NCI-H446 treated with DMSO at 0.1 percent for 48 hours (cell line): ENCODE measurements around the gene DRD3.

Source experiments
- DNase-seq: peaks from one replicate; lab custom pipeline; 2025; lab: John Stamatoyannopoulos, UW

The DRD3 gene

DNA sequence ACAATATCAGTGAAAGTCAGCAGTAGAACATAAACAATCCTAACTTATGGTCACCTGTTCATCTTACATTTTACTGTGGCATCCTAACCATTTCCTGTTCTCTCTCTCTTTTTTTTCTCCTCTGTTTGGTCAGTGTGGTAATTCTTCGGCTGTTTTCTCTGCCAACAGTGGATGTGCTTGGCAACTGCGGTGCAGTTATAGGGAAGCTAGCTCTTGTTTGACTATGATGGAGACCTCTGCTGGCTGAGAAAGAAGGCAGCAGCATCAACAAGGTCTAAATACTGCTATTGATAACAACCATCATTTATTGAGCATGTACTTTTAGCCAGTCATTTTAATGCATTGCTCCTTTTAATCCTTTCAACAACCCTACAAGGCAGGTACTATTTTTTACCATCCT is 723 bp upstream of the DRD3 start:
- peak; percentile 29 for DNase-seq

- DNase-seq, result no peak
Measured at GRCh38 chr3:114176890-114177289, 2.0 kb downstream of the DRD3 start.

- no peak for DNase-seq
Measured at GRCh38 chr3:114176487-114176886, 2.4 kb downstream of the DRD3 start.

- DNase-seq, result no peak
Measured at GRCh38 chr3:114175204-114175987, 3.5 kb downstream of the DRD3 start.

DNA sequence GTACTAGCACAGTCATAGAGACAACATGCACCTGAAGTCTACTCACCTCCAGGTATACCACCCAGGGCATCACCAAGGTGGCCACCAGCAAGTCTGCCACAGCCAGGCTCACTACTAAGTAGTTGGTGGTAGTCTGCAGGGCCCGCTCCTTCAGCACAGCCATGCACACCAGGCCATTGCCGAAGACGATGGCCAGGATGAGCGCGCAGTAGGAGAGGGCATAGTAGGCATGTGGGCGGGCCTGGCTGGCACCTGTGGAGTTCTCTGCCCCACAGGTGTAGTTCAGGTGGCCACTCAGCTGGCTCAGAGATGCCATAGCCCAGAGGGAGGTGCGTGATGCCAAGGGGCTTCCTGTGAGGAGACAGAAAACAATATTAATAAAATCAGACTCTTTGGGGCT is 7.2 kb downstream of the DRD3 start:
- no peak for DNase-seq

- DNase-seq, result no peak
Measured at GRCh38 chr3:114168150-114168549, 10.7 kb downstream of the DRD3 start.

GRCh38 chr3:114157321-114157720 is 21.5 kb downstream of the DRD3 start:
- no peak for DNase-seq

- no peak for DNase-seq
Measured at GRCh38 chr3:114155370-114155821, 23.5 kb downstream of the DRD3 start.

- DNase-seq, result no peak
Measured at GRCh38 chr3:114154321-114154821, 24.5 kb downstream of the DRD3 start.

DNA sequence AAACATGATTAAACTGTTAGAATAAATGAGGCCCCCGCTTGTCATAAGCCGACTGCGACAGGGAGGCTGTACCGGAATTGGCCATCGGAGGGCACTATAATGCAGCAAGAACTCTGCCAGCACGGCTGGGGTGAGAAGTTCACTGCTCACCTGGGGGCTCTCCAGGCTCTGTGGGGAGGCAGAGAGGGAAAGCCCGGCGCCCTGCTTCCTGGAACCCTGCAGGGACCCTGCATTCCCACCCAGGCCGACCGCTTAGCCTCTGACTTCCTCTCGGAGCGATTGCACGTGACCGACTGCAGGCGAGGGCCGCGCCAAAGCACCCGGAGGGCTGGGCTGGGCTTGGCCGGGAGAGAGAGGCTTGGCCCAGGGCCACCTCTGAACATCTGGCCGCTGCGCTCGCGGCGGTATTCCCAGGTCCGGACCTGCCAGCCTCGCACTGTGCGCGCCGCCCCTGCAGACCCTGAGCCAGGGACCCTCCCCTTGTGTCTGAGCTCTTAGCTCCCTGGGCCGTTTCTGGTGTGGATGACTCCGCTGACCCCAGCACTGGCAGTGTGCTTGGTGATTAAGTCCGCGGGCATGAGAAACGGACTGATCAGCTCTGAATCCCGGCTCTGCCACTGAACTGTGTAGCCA is 26.2 kb downstream of the DRD3 start:
- peak; percentile 65 for DNase-seq

DNA sequence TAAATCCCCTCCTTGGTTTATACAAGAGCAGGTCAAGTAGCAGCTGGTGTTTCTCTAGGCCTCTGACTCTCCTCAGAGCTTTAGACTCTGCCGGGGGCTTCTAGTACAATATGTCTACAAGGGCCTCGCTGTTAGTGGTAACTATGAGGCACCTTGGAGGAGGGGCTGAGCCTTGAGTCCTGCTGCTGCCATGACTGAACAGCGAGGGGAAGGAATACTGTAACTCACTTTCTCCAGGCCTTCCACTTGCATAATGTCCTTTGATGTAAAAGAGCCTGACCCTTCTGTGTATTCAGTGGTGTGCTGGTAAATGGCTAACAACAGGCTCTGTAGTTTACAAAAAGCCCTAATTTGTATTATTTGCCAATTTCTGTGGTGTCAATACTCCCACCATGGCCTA is 27.8 kb downstream of the DRD3 start:
- no peak for DNase-seq

- no peak for DNase-seq
Measured at GRCh38 chr3:114147251-114147650, 31.6 kb downstream of the DRD3 start.

GRCh38 chr3:114144909-114145688 is 33.8 kb downstream of the DRD3 start:
- DNase-seq, result no peak

- no peak for DNase-seq
Measured at GRCh38 chr3:114143817-114144216, 35.0 kb downstream of the DRD3 start.

DNA sequence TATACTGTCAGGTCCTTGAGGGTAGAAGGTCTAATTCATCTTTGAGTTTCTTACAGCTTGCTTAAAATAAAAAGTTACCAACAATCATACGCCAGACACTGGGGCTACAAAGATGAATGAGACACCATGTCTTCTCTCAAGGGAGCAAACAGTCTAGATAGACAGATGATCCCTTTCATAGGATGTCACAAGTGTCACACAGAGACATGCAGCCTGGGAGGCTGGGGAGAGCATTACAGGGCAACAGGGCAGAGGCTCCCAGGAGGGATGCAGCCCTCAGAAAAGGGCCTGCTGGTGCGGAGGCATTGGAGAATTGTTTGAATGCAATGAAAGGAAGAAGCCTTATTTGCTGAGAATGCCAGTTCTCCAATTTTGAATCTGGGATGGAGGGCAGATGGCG is 39.0 kb downstream of the DRD3 start:
- DNase-seq, result no peak

- no peak for DNase-seq
Measured at GRCh38 chr3:114133947-114134346, 44.9 kb downstream of the DRD3 start.

DNA sequence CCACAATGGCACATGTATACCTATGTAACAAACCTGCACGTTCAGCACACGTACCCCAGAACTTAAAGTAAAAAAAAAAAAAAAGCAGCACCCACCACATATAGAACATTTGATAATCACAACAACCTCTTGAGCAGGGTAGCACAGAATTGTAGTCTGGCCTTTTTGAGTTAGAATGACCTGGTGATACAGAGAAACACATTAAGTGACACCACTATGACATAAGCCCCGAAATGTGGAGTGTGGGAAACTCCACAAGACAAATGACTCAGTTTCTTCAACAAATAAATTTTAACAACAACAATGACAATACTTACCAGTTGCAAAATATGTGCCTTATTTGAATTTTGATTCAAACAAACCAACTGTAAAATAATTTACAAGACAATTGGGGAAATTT is 46.4 kb downstream of the DRD3 start:
- DNase-seq, result no peak

DNA sequence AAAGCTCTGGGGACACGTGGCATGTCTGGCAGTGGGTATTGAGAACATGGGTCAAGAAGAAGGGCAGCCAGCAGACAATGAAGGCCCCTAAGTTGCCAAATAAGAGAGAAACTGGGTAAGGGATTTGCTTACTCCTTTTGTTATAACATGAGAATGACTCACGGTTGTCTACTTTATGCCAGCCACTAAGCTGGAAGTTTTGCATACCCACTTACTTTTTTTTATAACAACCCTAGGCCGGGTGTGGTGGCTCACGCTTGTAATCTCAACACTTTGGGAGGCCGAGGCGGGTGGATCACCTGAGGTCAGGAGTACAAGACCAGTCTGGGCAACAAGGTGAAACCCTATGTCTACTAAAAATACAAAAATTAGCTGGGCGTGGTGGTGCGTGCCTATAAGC is 50.0 kb downstream of the DRD3 start:
- no peak for DNase-seq

GRCh38 chr3:114128231-114128630 is 50.6 kb downstream of the DRD3 start:
- DNase-seq, result no peak

GRCh38 chr3:114127517-114127916 is 51.3 kb downstream of the DRD3 start:
- DNase-seq, result no peak

DNA sequence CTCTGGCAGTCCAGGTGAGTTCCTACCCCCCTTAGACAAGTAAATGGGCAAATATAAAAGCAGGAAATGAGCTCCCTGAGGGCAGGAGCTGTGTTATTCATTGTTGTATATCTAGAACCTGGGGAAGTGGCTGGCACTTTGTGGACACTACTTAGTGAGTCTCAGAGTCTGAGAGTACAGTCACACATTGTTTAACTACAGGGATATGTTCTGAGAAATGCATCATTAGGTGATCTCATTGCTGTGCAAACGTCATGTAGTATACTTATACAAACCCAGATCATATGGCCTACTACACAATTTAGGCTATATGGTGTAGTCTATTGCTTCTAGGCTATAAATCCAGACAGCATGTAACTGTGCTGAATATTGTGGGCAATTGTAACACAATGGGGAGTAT is 52.4 kb downstream of the DRD3 start:
- DNase-seq, result no peak

- DNase-seq, result no peak
Measured at GRCh38 chr3:114122027-114122709, 56.7 kb downstream of the DRD3 start.
